Left ventricle myocardium superior (tissue), 1 donor: ENCODE data around the gene GID8. TPM values are rescaled to one million over a fixed set of nuclear protein-coding genes. Genes with fewer than 3 reads are reported as not detected.

Source experiments
- ATAC-seq: fragments of 200-7000 bp; cut with Tn5 transposase; one replicate; pipeline ENCODE4 v1.9.1; 2020; ENCODE audit warnings: mild to moderate bottlenecking, moderate library complexity
- DNase-seq: peaks from one replicate; pipeline ENCODE4 v3.0.0-alpha.2; 2020
- intact Hi-C: fragments of 100-400 bp; cut with micrococcal nuclease; formaldehyde crosslinking; loops from one replicate; pipeline ENCODE4 v1.11.0; 2022
- total RNA-seq: library from RNA; stranded (reverse); fragmentation: NEBNext Ultra II Directional; extraction: Animal tissue kit (Norgen Biotek cat#: 25700); gene quantifications from one replicate; pipeline ENCODE4 v1.2.1, GENCODE V29; 2021
- donor health status: DM: no; HTN: yes; CAD: no; lungs with severe emphysema.

Gene GID8
- total RNA-seq, 1 donor from 2014 or later = 16.1 TPM

DNA sequence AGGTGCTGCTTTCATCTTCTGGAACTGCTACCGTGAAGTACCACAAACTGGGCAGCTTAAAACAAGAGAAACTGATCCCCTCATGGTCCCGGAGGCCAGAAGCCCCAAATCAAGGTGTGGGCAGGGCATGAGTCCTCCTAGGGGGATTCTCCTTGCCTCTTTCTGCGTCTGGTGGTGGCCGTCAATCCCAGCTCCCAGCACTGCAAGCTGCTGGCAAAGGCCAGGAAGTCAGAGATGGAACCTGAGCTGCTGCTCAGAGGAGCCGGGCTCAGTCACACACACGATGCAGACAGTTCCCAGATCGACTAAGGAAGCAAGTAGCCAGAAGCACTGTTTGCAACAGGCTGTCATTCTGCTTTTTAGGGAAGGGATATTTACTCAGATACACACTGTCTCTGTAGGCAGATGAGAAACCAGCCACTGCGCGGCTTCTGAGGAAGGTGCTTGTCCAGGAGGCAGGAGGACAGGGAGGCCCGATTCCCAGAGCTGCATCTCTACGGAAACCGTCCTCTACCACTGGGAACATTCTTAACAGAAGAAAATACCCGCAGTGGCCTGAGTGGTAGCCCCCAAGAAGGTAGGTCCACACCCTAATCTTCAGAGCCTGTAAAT lies 53.4 kb downstream of the GID8 start:
- ATAC-seq = no peak
- DNase-seq = peak; percentile 5
- intact Hi-C loops = no loop called here

DNA sequence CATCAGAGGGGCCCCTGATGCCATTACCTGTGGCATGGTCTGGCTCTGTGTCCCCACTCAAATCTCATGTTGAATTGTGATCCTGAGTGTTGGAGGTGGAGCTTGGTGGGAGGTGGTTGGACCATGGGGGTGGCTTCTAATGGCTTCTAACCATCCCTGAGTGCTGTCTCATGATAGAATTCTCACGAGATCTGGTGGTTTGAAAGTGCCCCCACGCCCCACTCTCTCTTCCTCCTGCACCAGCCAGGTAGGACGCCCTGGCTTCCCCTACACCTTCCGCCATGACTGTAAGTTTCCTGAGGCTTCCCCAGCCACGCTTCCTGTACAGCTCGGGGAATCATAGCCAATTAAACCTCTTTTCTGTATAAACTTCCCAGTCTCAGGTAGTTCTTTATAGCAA lies 53.9 kb downstream of the GID8 start:
- peak; percentile 3 for DNase-seq

DNA sequence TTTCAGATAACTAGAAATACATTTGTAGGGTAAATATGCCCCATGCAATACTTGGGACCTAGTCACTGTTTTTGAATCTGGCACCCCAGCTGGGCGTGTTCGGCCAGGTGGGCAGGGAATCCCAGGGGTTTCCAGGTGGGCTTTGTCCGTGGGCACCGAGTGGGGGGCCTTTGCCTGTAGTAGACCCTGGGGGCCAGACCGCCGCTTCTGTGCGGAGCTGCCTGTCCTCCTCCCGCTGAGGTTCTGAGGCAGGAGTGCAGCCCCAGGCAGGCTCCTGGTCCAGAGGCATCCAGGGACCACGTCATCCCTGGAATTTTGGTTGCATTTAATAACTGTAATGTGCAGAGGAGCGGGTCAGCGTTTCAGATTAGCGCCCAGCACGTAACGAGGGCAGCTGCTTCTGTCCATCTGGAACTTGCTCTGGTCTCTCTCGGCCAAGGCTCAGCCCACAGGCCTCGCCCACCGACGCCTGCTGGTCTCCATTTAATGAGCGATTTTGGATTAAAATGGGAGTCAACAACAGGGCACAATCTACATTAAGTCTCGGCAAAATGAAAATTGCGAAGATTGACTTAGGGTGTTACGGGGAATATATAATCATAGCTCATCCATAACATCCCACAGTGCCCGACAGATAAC lies 56.0 kb downstream of the GID8 start:
- intact Hi-C loops = no loop called here
- DNase-seq (peak; percentile 13), ATAC-seq (no peak)

More for the DNA sequence above, 53.9 kb downstream of the GID8 start:
- intact Hi-C loops = no loop called here
- no peak for ATAC-seq

DNA sequence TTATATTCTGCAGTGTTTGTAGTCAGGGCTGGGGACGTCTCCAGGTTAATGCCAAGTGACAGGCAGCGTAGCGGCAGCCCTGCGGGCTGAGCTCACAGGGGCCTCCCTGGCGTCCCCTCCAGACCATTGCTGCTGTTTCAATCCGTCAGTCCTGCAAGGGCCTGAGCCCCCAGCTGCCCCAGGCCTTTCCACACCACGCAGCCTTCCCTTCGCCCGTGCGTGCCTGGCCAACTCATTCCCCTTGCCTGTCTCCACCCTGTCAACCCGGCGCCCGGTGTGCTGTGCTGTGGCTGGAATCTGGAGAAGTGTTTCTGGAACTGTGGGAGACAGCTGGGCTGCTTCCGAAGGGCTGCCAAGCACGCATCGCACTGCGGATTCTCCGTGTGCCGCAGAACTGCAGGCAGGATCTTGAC lies 56.9 kb downstream of the GID8 start:
- intact Hi-C loops = no loop called here
- ATAC-seq (no peak), DNase-seq (peak; percentile 6)

DNA sequence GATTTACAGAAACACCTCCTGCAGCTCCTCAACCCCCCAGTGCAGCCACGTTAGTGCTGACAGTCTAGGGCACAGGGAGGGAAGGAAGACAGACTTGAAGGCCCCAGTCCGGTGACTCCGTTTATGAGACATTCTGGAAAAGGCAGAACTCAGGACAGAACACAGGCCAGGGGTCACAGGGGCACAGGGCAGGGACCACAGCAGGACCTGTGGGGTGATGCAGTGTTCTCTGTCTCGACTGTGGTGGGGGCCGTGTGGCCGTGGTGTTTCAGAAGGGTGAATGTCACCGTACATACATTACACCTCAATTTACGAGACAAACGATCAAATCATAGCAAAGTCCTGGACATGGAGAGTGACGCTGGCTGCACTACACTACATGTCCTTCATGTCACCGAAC lies 57.5 kb downstream of the GID8 start:
- DNase-seq (peak; percentile 5), ATAC-seq (no peak)
- intact Hi-C loops = no loop called here

DNA sequence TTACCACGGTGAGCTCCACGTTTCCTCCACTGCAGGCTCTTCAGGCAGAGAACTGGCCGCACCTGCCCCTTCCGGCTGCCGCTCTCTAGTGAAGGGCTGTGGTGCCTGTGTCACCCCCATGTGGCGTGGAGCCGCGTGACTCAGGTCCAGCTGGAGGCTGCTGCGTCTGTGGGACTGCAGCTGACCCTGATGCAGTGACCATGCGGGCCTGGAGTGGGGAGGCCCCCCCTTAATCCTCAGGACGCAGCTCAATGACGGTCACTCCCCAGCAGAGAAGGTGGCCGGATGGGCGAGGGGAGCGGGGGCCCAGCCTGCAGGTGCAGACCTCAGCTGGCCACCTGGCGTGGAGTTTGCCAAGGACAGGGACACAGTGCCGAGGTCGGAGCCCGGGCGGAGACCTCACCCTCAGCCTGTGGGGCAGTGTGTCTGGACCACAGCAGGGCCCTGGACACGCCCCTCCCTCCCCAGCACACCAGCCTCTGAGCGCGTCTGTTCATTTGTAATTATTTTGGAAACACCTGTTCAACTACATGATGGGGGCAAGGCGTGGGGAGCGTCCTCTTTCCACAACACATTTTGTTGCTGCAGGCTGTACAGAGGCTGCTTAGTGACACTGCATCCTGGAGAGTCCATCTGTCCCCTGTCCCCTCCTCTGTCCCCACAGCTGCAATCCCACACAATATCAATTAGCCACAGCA lies 58.1 kb downstream of the GID8 start:
- intact Hi-C loops = no loop called here
- DNase-seq (peak; percentile 5), ATAC-seq (no peak)

DNA sequence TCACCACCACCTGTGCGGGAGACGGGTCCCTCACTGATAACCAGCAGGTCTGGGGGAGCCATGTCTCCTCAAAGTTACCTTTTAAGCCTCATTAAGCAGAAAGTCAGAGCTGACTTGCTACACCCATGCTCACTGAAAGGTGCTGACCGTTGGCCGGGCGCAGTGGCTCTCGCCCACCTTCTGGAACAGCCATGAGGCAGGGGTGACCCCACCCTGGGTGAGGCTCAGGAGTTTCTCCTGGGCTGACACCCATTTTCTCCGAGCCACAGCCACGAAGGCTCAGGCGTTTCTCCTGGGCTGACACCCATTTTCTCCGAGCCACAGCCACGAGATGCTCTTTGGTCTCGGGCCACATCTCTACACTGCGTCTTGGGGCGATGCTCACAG lies 58.6 kb downstream of the GID8 start:
- intact Hi-C loops = no loop called here

DNA sequence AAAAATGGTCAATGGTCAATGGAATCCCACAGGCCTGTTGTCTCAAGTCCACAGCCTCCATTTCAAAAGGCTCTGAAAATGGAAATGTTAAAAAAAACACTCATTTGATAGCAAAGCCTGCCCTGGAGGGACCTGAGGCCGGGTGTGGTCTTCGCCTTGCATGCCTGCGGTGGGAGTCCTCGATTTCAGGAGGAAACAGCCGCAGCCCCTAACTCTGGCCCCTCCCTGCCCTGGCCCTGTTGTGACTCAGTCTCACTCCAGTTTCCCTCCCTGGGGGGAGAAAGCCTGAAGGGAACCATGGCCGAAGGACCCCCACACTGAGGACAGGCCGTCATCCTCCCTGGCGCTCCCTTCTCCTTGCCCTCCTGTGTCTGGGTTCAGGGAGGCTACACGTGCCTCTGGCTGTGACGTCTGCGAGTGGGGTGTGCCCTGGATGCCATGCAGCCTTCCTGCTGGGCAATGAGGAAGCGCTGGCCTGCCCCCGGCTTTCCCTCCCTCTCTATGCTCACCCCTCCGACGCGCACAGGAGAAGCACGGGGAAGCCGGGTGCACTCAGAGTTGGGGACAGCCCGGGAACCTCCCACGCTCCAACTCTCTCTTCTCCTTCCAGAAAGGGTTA lies 59.6 kb downstream of the GID8 start:
- ATAC-seq = no peak

More for the DNA sequence above, 58.6 kb downstream of the GID8 start:
- DNase-seq (peak; percentile 1), ATAC-seq (no peak)

More for the DNA sequence above, 59.6 kb downstream of the GID8 start:
- peak; percentile 30 for DNase-seq
- intact Hi-C loops = no loop called here

Other genes starting within 250 kb of the GID8 start
- not detected for gene NTSR1, start 229.3 kb upstream of the GID8 start, total RNA-seq
- 11.1 TPM for gene MRGBP, start 141.7 kb upstream of the GID8 start, total RNA-seq
- gene OGFR, start 133.3 kb upstream of the GID8 start, total RNA-seq = 21.0 TPM
- gene COL9A3, start 121.1 kb upstream of the GID8 start, total RNA-seq = 2.9 TPM
- gene TCFL5, start 76.3 kb upstream of the GID8 start, total RNA-seq = 6.1 TPM
- 38.3 TPM for gene DIDO1, start 11.6 kb upstream of the GID8 start, total RNA-seq
- gene SLC17A9, start 14.6 kb downstream of the GID8 start, total RNA-seq = 1.5 TPM
- gene BHLHE23, start 68.8 kb downstream of the GID8 start, total RNA-seq = not detected